Keratinocyte (primary cell): ENCODE results near the gene XIRP2.

Source experiments
- EZH2 ChIP-seq: IDR thresholded peaks from one replicate; pipeline ENCODE4 v1.6.1; 2012; ENCODE audit warnings: inconsistent platforms, mild to moderate bottlenecking, low read length, moderate library complexity
- TF ChIP-seq, protein P1 (sequence below), 3 experiments: IDR thresholded peaks in 1 of 3; conservative IDR thresholded peaks in 1 of 3; optimal IDR thresholded peaks in 1 of 3; 2 replicates in 2 of 3; 3 replicates in 1 of 3; pipeline versions ENCODE3 to v1.5.1; 2011; ENCODE audit warnings: low read length in 3 of 3, mild to moderate bottlenecking in 3 of 3, moderate library complexity in 2 of 3, control low read depth in 1 of 3, inconsistent platforms in 1 of 3; ENCODE audit not compliant: insufficient read depth in 2 of 3; ENCODE audit errors: extremely low read depth in 1 of 3

DNA sequence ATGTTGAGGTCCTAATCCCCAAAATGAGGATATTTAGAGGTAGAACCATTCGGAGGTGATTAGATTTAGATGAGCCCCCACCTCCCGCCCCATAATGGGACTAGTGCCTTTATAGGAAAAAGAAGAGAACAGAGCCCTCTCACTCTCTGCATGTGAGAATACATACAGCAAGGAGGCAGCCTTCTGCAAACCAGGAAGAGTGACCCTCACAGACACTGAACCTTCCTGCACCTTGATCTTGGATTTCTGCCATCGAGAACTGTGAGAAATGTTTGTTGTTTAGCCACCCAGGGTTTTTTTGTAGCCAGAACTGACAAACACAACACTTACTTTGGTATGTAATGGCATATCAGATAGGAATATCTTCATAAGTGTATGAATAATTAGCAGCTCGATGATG is 83.7 kb downstream of the XIRP2 start:
- no peak for TF ChIP-seq EZH2
- TF ChIP-seq, protein P1, sequence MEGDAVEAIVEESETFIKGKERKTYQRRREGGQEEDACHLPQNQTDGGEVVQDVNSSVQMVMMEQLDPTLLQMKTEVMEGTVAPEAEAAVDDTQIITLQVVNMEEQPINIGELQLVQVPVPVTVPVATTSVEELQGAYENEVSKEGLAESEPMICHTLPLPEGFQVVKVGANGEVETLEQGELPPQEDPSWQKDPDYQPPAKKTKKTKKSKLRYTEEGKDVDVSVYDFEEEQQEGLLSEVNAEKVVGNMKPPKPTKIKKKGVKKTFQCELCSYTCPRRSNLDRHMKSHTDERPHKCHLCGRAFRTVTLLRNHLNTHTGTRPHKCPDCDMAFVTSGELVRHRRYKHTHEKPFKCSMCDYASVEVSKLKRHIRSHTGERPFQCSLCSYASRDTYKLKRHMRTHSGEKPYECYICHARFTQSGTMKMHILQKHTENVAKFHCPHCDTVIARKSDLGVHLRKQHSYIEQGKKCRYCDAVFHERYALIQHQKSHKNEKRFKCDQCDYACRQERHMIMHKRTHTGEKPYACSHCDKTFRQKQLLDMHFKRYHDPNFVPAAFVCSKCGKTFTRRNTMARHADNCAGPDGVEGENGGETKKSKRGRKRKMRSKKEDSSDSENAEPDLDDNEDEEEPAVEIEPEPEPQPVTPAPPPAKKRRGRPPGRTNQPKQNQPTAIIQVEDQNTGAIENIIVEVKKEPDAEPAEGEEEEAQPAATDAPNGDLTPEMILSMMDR (optimal IDR thresholded peaks at IDR 0.05 in 1 of 3, IDR thresholded peaks at IDR 0.05 in 1 of 3, conservative IDR thresholded peaks at IDR 0.05 in 1 of 3; ENCODE audit: extremely low read depth in 1 of 3, insufficient read depth in 2 of 3, low read length in 3 of 3): no peak
